PC-3 (cell line): ENCODE data around the gene PNLIPRP3.

ENCODE experiments used
- EZH2 ChIP-seq: fragments of 300-600 bp; sonication (generic); IDR thresholded peaks from one replicate; pipeline ENCODE4 v1.6.1; 2017; ENCODE audit warnings: antibody characterized with exemption, mild to moderate bottlenecking, low read length; ENCODE audit not compliant: unreplicated experiment
- EZH2phosphoT487 ChIP-seq: fragments of 300-600 bp; sonication (generic); IDR thresholded peaks from 2 replicates; pipeline ENCODE4 v1.6.1; 2018; ENCODE audit warnings: mild to moderate bottlenecking, antibody characterized with exemption, low read length, borderline replicate concordance
- TF ChIP-seq, protein P1 (sequence below): fragments of 300-600 bp; sonication (generic); conservative IDR thresholded peaks from 2 replicates; pipeline ENCODE4 v1.5.1; 2017; ENCODE audit warnings: antibody characterized with exemption, low read depth, mild to moderate bottlenecking, low read length

GRCh38 chr10:116475866-116476265 lies 48.2 kb downstream of the PNLIPRP3 start:
- TF ChIP-seq, protein P1, sequence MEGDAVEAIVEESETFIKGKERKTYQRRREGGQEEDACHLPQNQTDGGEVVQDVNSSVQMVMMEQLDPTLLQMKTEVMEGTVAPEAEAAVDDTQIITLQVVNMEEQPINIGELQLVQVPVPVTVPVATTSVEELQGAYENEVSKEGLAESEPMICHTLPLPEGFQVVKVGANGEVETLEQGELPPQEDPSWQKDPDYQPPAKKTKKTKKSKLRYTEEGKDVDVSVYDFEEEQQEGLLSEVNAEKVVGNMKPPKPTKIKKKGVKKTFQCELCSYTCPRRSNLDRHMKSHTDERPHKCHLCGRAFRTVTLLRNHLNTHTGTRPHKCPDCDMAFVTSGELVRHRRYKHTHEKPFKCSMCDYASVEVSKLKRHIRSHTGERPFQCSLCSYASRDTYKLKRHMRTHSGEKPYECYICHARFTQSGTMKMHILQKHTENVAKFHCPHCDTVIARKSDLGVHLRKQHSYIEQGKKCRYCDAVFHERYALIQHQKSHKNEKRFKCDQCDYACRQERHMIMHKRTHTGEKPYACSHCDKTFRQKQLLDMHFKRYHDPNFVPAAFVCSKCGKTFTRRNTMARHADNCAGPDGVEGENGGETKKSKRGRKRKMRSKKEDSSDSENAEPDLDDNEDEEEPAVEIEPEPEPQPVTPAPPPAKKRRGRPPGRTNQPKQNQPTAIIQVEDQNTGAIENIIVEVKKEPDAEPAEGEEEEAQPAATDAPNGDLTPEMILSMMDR = no peak
- TF ChIP-seq EZH2phosphoT487 (no peak), EZH2 (no peak)
